Prostate gland (tissue), 2 donors: ENCODE data around the gene LARP4B.

Experiments used
- POLR2A ChIP-seq: fragments of 450-650 bp; IDR thresholded peaks from one replicate; pipeline ENCODE4 v1.6.1; 2016; ENCODE audit warnings: antibody characterized with exemption, mild to moderate bottlenecking
- TF ChIP-seq, protein P1 (sequence below), 4 experiments: fragments of 200-600 bp in 2 of 4; fragments of 450-650 bp in 2 of 4; sonication (generic) in 2 of 4; IDR thresholded peaks; 1 replicate in 3 of 4; 2 replicates in 1 of 4; pipeline ENCODE4 v1.5.1; 2016 to 2019; ENCODE audit warnings: antibody characterized with exemption in 4 of 4, mild to moderate bottlenecking in 2 of 4, moderate library complexity in 2 of 4

DNA sequence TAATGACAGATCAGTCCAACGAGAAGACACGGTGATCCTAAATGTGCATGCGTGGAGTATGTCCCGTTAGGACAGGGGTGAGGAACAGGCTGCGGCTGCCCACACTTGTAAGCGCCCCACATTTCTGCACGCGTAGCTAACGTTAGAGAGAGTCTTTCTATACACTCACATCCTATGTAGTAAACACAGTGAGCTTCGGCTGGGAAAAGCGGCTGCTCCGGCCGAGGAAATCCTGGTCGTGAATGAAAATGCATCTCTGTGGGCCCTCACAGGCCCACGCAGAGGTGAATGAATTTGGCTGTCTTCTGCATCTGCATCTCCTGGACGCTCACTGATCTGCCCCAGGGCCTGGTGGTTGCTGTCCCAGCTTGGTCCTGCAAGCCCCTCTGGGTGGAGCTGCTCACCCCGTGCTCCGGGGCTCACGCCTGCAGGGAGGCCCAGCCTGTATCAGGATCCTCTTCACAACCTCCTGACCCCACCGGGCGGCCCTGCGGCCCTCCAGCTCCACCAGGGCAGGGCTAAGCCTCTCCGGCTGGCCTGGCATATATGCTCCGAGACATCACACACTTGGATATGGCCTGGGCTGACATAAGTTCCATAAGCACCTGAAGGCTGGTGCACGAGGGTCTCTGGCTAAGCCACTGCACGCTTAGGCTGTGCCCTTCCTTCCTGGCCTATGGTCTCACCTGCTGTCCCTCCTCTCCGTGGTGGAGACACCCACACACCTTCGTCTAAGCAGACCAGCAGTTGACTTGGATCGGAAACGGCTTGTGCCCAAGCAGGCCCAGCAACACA lies 124.1 kb downstream of the LARP4B start:
- TF ChIP-seq, protein P1, sequence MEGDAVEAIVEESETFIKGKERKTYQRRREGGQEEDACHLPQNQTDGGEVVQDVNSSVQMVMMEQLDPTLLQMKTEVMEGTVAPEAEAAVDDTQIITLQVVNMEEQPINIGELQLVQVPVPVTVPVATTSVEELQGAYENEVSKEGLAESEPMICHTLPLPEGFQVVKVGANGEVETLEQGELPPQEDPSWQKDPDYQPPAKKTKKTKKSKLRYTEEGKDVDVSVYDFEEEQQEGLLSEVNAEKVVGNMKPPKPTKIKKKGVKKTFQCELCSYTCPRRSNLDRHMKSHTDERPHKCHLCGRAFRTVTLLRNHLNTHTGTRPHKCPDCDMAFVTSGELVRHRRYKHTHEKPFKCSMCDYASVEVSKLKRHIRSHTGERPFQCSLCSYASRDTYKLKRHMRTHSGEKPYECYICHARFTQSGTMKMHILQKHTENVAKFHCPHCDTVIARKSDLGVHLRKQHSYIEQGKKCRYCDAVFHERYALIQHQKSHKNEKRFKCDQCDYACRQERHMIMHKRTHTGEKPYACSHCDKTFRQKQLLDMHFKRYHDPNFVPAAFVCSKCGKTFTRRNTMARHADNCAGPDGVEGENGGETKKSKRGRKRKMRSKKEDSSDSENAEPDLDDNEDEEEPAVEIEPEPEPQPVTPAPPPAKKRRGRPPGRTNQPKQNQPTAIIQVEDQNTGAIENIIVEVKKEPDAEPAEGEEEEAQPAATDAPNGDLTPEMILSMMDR (IDR thresholded peaks at IDR 0.05): no peak
- TF ChIP-seq POLR2A: no peak
